ENCODE results near the gene DNM1. TPM values are rescaled to one million over a fixed set of nuclear protein-coding genes. Genes with fewer than 3 reads are reported as not detected.

DNM1 gene
- total and polyA plus RNA-seq, 4 donors, result 0.29 to 5.9 (median 1.1) TPM

DNA sequence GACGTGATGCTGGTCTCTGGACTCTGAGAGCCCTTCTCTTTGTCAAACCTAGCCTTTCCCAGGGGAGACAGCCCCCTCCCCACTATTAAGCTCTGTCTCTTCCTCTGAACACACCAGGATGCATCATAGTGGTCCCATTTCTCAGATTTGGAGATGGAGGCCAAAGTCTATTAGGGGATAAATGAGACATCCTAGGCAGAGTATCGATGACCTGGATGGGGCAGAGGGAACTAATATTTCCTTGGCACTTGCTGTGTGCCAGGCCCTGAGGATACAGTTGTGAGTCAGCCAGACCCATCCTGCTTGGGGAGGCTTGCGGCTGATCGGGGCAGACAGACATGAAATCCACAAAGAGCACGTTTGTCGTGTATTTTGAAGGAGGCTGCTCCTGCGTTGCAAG, 5.2 kb downstream of the DNM1 start:
- H3K27ac ChIP-seq (ENCODE audit: low read depth in 1 of 2, low read length in 2 of 2), result peak overlapping the region in 1 of 2 donors; percentile 68
- DNase-seq (ENCODE audit: low spot score), result no peak
- 91% methylated on average over 7 of the region's 7 CpGs for WGBS
- no peaks in the 10 kb centered on the region for H3K9me3 ChIP-seq (ENCODE audit: control insufficient read depth in 4 of 4, low read length in 3 of 4)
- H3K4me3 ChIP-seq (ENCODE audit: low read depth in 1 of 3, low read length in 3 of 3), result no peak overlapping the region
- H3K27me3 ChIP-seq (ENCODE audit: control insufficient read depth in 4 of 4, insufficient read depth in 4 of 4, low read length in 3 of 4), result no peaks in the 10 kb centered on the region
- TF ChIP-seq, protein P1, sequence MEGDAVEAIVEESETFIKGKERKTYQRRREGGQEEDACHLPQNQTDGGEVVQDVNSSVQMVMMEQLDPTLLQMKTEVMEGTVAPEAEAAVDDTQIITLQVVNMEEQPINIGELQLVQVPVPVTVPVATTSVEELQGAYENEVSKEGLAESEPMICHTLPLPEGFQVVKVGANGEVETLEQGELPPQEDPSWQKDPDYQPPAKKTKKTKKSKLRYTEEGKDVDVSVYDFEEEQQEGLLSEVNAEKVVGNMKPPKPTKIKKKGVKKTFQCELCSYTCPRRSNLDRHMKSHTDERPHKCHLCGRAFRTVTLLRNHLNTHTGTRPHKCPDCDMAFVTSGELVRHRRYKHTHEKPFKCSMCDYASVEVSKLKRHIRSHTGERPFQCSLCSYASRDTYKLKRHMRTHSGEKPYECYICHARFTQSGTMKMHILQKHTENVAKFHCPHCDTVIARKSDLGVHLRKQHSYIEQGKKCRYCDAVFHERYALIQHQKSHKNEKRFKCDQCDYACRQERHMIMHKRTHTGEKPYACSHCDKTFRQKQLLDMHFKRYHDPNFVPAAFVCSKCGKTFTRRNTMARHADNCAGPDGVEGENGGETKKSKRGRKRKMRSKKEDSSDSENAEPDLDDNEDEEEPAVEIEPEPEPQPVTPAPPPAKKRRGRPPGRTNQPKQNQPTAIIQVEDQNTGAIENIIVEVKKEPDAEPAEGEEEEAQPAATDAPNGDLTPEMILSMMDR (IDR thresholded peaks at IDR 0.05; ENCODE audit: low read depth, low read length, missing input control), result no peak
- TF ChIP-seq GABPA (IDR thresholded peaks at IDR 0.05 in 1 of 2, conservative IDR thresholded peaks at IDR 0.05 in 1 of 2), result no peak
- TF ChIP-seq YY1 (IDR thresholded peaks at IDR 0.05), result no peak
- TF ChIP-seq TAF1 (conservative IDR thresholded peaks at IDR 0.05), result no peak
- TF ChIP-seq SP1 (IDR thresholded peaks at IDR 0.05), result no peak
- TF ChIP-seq FOXA1 (IDR thresholded peaks at IDR 0.05), result no peak
- TF ChIP-seq REST (IDR thresholded peaks at IDR 0.05), result no peak
- H3K9ac ChIP-seq (ENCODE audit: low read depth in 1 of 2, low read length in 2 of 2), result no peak overlapping the region
- H3K4me1 ChIP-seq (ENCODE audit: control insufficient read depth in 4 of 4, insufficient read depth in 4 of 4, low read length in 3 of 4), result peaks cover 7 to 62% (median 42%) of the 10 kb centered on the region in 4 donors
- no peaks in the 10 kb centered on the region for H3K36me3 ChIP-seq (ENCODE audit: control insufficient read depth in 4 of 4, insufficient read depth in 3 of 4, low read depth in 1 of 4, low read length in 3 of 4)

DNA sequence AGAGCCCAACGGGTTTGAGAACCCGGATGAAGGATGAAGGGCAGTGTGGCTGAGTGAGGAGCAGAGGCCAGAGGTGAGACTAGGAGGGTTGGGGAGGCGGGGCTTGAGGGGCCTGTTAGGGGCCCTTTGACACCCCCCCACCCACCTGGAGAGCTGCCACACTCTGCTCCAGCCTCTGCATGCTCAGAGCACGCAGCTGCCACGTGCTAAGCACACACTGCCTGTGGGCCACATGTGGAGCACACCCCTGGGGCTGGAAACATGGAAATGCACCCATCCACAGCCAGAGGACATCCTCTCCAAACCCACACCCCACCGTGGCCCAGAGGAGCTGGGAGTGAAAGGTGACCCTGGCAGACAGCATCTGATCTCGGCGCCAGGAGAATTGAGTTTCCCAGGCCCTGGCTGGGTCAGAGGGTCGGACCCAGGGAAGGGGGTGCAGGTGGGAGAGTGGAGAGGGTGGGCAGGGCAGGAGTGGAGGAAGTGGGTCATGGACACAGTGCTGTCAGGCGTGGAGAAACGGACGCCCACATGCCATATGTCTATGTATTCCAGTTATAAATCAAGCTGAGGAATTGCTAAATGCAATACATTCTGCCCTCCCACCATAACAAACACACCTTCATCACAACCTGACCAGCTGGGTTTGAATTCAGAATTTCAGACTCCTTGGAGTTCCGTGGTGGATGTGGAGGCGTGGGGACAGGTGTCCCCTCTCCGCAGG, 5.9 kb downstream of the DNM1 start:
- Histone ChIP-seq H3K4me3 (ENCODE audit: low read depth in 1 of 3, low read length in 3 of 3) (no peak overlapping the region), H3K36me3 (ENCODE audit: control insufficient read depth in 4 of 4, insufficient read depth in 3 of 4, low read depth in 1 of 4, low read length in 3 of 4) (no peaks in the 10 kb centered on the region), H3K9ac (ENCODE audit: low read depth in 1 of 2, low read length in 2 of 2) (no peak overlapping the region), H3K27ac (ENCODE audit: low read depth in 1 of 2, low read length in 2 of 2) (peak overlapping the region; percentile 60 to 74), H3K9me3 (ENCODE audit: control insufficient read depth in 4 of 4, low read length in 3 of 4) (no peaks in the 10 kb centered on the region), H3K27me3 (ENCODE audit: control insufficient read depth in 4 of 4, insufficient read depth in 4 of 4, low read length in 3 of 4) (no peaks in the 10 kb centered on the region), H3K4me1 (ENCODE audit: control insufficient read depth in 4 of 4, insufficient read depth in 4 of 4, low read length in 3 of 4) (peaks cover 4 to 60% (median 36%) of the 10 kb centered on the region in 4 donors)
- TF ChIP-seq REST (IDR thresholded peaks at IDR 0.05), result no peak
- TF ChIP-seq HNF4A (conservative IDR thresholded peaks at IDR 0.05), result no peak
- no peak for TF ChIP-seq FOXA1 (IDR thresholded peaks at IDR 0.05)
- no peak for TF ChIP-seq HNF4G (IDR thresholded peaks at IDR 0.05)
- TF ChIP-seq MAX (IDR thresholded peaks at IDR 0.05), result no peak
- no peak for TF ChIP-seq NR2F2 (IDR thresholded peaks at IDR 0.05)
- no peak for TF ChIP-seq SP1 (IDR thresholded peaks at IDR 0.05)
- TF ChIP-seq GABPA (IDR thresholded peaks at IDR 0.05 in 1 of 2, conservative IDR thresholded peaks at IDR 0.05 in 1 of 2), result no peak
- no peak for TF ChIP-seq ZBTB33 (IDR thresholded peaks at IDR 0.05)
- no peak for TF ChIP-seq RAD21 (IDR thresholded peaks at IDR 0.05)
- no peak for TF ChIP-seq YY1 (IDR thresholded peaks at IDR 0.05)
- TF ChIP-seq TAF1 (conservative IDR thresholded peaks at IDR 0.05), result no peak
- no peak for TF ChIP-seq FOXA2 (IDR thresholded peaks at IDR 0.05)
- no peak for TF ChIP-seq JUND (IDR thresholded peaks at IDR 0.05)
- 81% methylated on average over 15 of the region's 15 CpGs for WGBS
- no peak for DNase-seq (ENCODE audit: low spot score)

Data from liver (tissue), 9 donors.